A673 (cell line): ENCODE results near the gene RGS7.
"Not testable (repeated sequence)": the region's sequence is repeated elsewhere in the genome, so short reads cannot be mapped to it uniquely, and the experiment has no call there.

Experiments used
- EZH2 ChIP-seq: fragments of 200-600 bp; sonication (generic); IDR thresholded peaks from 2 replicates; pipeline ENCODE4 v1.6.1; 2017; ENCODE audit warnings: borderline replicate concordance, low read depth, mild to moderate bottlenecking, mixed read lengths, antibody characterized with exemption, low read length; ENCODE audit not compliant: poor library complexity, severe bottlenecking
- TF ChIP-seq, protein P1 (sequence below): fragments of 300-800, 200-600 bp; sonication (generic); conservative IDR thresholded peaks from 2 replicates; pipeline ENCODE4 v1.5.1; 2017; ENCODE audit warnings: low read depth, mild to moderate bottlenecking, antibody characterized with exemption, low read length, moderate library complexity, mixed read lengths

DNA sequence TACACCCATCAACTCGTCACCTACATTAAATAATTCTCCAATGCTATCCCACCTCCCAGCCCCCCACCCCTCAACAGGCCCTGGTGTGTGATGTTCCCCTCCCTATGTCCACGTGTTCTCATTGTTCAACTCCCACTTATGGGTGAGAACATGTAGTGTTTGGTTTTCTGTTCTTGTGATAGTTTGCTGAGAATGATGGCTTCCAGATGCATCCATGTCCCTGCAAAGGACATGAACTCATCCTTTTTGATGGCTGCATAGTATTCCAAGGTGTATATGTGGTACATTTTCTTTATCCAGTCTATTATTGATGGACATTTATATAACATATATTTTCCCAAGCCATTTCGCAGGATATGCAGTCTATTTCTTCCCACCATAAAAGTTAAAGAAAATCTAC is 132.8 kb downstream of the RGS7 start:
- TF ChIP-seq, protein P1, sequence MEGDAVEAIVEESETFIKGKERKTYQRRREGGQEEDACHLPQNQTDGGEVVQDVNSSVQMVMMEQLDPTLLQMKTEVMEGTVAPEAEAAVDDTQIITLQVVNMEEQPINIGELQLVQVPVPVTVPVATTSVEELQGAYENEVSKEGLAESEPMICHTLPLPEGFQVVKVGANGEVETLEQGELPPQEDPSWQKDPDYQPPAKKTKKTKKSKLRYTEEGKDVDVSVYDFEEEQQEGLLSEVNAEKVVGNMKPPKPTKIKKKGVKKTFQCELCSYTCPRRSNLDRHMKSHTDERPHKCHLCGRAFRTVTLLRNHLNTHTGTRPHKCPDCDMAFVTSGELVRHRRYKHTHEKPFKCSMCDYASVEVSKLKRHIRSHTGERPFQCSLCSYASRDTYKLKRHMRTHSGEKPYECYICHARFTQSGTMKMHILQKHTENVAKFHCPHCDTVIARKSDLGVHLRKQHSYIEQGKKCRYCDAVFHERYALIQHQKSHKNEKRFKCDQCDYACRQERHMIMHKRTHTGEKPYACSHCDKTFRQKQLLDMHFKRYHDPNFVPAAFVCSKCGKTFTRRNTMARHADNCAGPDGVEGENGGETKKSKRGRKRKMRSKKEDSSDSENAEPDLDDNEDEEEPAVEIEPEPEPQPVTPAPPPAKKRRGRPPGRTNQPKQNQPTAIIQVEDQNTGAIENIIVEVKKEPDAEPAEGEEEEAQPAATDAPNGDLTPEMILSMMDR: not testable (repeated sequence)
- TF ChIP-seq EZH2: not testable (repeated sequence)
